ENCODE data around the gene ADAT3. TPM values are rescaled to one million over a fixed set of nuclear protein-coding genes. Genes with fewer than 3 reads are reported as not detected.
A peak's percentile ranks its signal among the peaks of the same experiment; 100 is the strongest.

Gene ADAT3
- total RNA-seq, 1 donor from 2014 or later: 1.8 TPM

GRCh38 chr19:1956868-1957492 is 51.8 kb downstream of the ADAT3 start:
- H3K27me3 ChIP-seq (ENCODE audit: control insufficient read depth, insufficient read depth, low read length): no peaks in the 10 kb centered on the region
- peaks cover under 1% of the 10 kb centered on the region for H3K36me3 ChIP-seq (ENCODE audit: control insufficient read depth, insufficient read depth, low read length)
- no peak overlapping the region for H3K4me3 ChIP-seq (ENCODE audit: low read depth, low read length)

DNA sequence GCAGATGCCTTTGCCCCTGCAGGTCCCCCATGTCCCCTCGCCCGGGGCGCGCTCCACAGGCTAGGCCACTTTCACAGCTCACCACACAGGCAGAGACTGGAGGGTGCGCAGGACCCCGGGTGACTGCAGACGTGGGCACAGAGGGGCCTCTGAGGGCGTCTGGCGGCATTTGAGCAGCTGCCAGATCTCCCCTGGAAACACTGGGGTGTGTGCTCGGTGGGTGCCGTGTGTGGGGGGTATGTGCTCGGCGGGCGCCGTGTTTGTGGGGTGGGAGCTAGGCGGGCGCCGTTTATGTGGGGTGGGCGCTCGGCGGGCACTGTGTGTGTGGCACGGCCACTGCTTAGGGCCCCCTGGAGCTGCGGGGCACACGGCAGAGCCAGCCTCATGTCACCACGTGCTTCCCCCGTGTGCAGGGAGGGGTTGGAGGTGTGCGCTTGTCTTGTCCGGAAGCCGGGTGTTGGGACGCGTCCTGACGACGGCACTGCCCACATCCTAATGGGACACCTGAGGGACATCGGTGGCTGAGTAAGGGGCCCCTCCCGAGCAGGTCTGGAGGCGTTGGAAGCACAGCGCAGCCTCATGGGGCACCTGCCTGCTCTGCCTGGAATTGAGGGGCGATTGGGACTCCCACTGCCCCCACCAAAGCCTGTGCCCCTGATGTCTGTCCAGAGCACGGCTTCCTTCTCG is 52.5 kb downstream of the ADAT3 start:
- DNase-seq (ENCODE audit: low read depth): no peak
- TF ChIP-seq, protein P1, sequence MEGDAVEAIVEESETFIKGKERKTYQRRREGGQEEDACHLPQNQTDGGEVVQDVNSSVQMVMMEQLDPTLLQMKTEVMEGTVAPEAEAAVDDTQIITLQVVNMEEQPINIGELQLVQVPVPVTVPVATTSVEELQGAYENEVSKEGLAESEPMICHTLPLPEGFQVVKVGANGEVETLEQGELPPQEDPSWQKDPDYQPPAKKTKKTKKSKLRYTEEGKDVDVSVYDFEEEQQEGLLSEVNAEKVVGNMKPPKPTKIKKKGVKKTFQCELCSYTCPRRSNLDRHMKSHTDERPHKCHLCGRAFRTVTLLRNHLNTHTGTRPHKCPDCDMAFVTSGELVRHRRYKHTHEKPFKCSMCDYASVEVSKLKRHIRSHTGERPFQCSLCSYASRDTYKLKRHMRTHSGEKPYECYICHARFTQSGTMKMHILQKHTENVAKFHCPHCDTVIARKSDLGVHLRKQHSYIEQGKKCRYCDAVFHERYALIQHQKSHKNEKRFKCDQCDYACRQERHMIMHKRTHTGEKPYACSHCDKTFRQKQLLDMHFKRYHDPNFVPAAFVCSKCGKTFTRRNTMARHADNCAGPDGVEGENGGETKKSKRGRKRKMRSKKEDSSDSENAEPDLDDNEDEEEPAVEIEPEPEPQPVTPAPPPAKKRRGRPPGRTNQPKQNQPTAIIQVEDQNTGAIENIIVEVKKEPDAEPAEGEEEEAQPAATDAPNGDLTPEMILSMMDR (IDR thresholded peaks at IDR 0.05; ENCODE audit: insufficient read depth, low read length, poor library complexity, severe bottlenecking): no peak

More at GRCh38 chr19:1956868-1957492, 51.8 kb downstream of the ADAT3 start:
- TF ChIP-seq, protein P1 (IDR thresholded peaks at IDR 0.05; ENCODE audit: insufficient read depth, low read length, poor library complexity, severe bottlenecking): peak; percentile 11
- DNase-seq (ENCODE audit: low read depth): no peak

DNA sequence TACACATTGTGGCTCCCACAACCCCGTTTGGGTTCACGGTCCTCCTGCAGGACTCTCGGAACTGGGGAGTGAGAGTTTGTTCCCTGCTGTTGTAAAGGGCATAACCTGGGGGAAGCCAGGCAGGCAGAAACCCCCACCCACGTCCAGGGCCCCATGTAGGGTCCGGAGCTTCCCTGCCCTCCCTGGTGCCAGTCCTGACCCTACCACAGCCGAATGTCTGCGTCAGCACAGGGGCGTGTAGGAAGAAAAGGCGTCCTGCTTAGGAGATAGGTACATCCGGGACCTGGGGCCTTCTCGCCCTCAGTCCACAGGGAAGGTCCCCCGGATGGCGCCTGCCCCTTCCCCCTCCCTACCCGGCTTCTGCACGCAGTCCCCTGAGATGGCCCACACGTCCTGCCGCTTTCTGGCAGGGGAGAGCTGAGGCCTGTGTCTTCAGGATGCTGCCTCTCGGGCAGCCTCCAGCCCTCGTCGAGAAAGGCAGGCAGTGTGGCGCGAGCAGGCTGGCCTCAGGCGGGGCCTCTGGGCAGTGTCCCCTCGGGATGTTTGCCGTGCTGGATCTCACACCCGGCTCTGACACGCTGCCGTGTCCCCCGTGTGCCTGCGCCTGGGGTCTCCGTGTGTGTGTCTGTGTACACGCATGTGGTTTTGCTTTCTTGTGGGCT is 54.9 kb downstream of the ADAT3 start:
- DNase-seq (ENCODE audit: low read depth): no peak

More for the DNA sequence above, 52.5 kb downstream of the ADAT3 start:
- no peak overlapping the region for H3K4me3 ChIP-seq (ENCODE audit: low read depth, low read length)
- H3K27me3 ChIP-seq (ENCODE audit: control insufficient read depth, insufficient read depth, low read length): no peaks in the 10 kb centered on the region
- H3K36me3 ChIP-seq (ENCODE audit: control insufficient read depth, insufficient read depth, low read length): no peaks in the 10 kb centered on the region

GRCh38 chr19:1961000-1961883 is 56.0 kb downstream of the ADAT3 start:
- DNase-seq (ENCODE audit: low read depth): peak; percentile 51
- Histone ChIP-seq H3K4me3 (ENCODE audit: low read depth, low read length) (no peak overlapping the region), H3K36me3 (ENCODE audit: control insufficient read depth, insufficient read depth, low read length) (no peaks in the 10 kb centered on the region), H3K27me3 (ENCODE audit: control insufficient read depth, insufficient read depth, low read length) (no peaks in the 10 kb centered on the region)
- TF ChIP-seq, protein P1 (IDR thresholded peaks at IDR 0.05; ENCODE audit: insufficient read depth, low read length, poor library complexity, severe bottlenecking): no peak

More for the DNA sequence above, 54.9 kb downstream of the ADAT3 start:
- H3K36me3 ChIP-seq (ENCODE audit: control insufficient read depth, insufficient read depth, low read length): no peaks in the 10 kb centered on the region
- no peak overlapping the region for H3K4me3 ChIP-seq (ENCODE audit: low read depth, low read length)
- TF ChIP-seq, protein P1 (IDR thresholded peaks at IDR 0.05; ENCODE audit: insufficient read depth, low read length, poor library complexity, severe bottlenecking): no peak
- no peaks in the 10 kb centered on the region for H3K27me3 ChIP-seq (ENCODE audit: control insufficient read depth, insufficient read depth, low read length)

- H3K4me3 ChIP-seq (ENCODE audit: low read depth, low read length): no peak overlapping the region
- DNase-seq (ENCODE audit: low read depth): no peak
- no peaks in the 10 kb centered on the region for H3K36me3 ChIP-seq (ENCODE audit: control insufficient read depth, insufficient read depth, low read length)
- TF ChIP-seq, protein P1 (IDR thresholded peaks at IDR 0.05; ENCODE audit: insufficient read depth, low read length, poor library complexity, severe bottlenecking): no peak
- no peaks in the 10 kb centered on the region for H3K27me3 ChIP-seq (ENCODE audit: control insufficient read depth, insufficient read depth, low read length)
These were observed 57.5 kb downstream of the ADAT3 start for GRCh38 chr19:1962674-1963073.

Other genes starting within 250 kb of the ADAT3 start
- gene ONECUT3, start 151.9 kb upstream of the ADAT3 start, total RNA-seq: not detected in 2 replicates
- gene ATP8B3, start 93.1 kb upstream of the ADAT3 start, total RNA-seq: 0.96 TPM in 2 replicates
- gene REXO1, start 56.9 kb upstream of the ADAT3 start, total RNA-seq: 18.8 and 32.1 TPM in 2 replicates
- 11.4 and 15.3 TPM in 2 replicates for gene KLF16, start 41.8 kb upstream of the ADAT3 start, total RNA-seq
- 54.1 and 66.7 TPM in 2 replicates for gene ABHD17A, start 19.9 kb upstream of the ADAT3 start, total RNA-seq
- gene SCAMP4, start within 50 bp of the ADAT3 start, total RNA-seq: 167 and 178 TPM in 2 replicates
- gene CSNK1G2, start 35.8 kb downstream of the ADAT3 start, total RNA-seq: 95.8 and 105 TPM in 2 replicates
- 51.3 and 66.1 TPM in 2 replicates for gene BTBD2, start 110.3 kb downstream of the ADAT3 start, total RNA-seq
- 253 and 315 TPM in 2 replicates for gene MKNK2, start 145.8 kb downstream of the ADAT3 start, total RNA-seq
- gene MOB3A, start 190.9 kb downstream of the ADAT3 start, total RNA-seq: 40.3 and 62.0 TPM in 2 replicates
- 1.6 and 3.8 TPM in 2 replicates for gene IZUMO4, start 191.5 kb downstream of the ADAT3 start, total RNA-seq
- gene AP3D1, start 246.2 kb downstream of the ADAT3 start, total RNA-seq: 178 and 194 TPM in 2 replicates

Data from kidney epithelial cell (primary cell).